22Rv1 (cell line): ENCODE data around the gene CMTM6.

Experiments used
- ZFX ChIP-seq: fragments of 450-650 bp; IDR thresholded peaks from 2 replicates; pipeline ENCODE4 v1.6.1; 2017; ENCODE audit warnings: antibody characterized with exemption, borderline replicate concordance
- TF ChIP-seq, protein P1 (sequence below): fragments of 450-650 bp; IDR thresholded peaks from 2 replicates; pipeline ENCODE4 v1.5.1; 2017; ENCODE audit warnings: mild to moderate bottlenecking

GRCh38 chr3:32502946-32503286 is 264 bp upstream of the CMTM6 start:
- TF ChIP-seq, protein P1, sequence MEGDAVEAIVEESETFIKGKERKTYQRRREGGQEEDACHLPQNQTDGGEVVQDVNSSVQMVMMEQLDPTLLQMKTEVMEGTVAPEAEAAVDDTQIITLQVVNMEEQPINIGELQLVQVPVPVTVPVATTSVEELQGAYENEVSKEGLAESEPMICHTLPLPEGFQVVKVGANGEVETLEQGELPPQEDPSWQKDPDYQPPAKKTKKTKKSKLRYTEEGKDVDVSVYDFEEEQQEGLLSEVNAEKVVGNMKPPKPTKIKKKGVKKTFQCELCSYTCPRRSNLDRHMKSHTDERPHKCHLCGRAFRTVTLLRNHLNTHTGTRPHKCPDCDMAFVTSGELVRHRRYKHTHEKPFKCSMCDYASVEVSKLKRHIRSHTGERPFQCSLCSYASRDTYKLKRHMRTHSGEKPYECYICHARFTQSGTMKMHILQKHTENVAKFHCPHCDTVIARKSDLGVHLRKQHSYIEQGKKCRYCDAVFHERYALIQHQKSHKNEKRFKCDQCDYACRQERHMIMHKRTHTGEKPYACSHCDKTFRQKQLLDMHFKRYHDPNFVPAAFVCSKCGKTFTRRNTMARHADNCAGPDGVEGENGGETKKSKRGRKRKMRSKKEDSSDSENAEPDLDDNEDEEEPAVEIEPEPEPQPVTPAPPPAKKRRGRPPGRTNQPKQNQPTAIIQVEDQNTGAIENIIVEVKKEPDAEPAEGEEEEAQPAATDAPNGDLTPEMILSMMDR = no peak
- TF ChIP-seq ZFX = no peak
